HEK293 (cell line): ENCODE results near the gene CHST12.

Experiments
- CTCF ChIP-seq: fragments of 450-650 bp; formaldehyde crosslinking; IDR thresholded peaks from 2 replicates; pipeline ENCODE4 v1.5.1; 2016; ENCODE audit warnings: missing biosample characterization, missing genetic modification characterization
- ZBTB7A ChIP-seq: fragments of 450-650 bp; formaldehyde crosslinking; IDR thresholded peaks from 2 replicates; pipeline ENCODE4 v1.5.1; 2016; ENCODE audit warnings: low read depth, missing biosample characterization, missing genetic modification characterization

DNA sequence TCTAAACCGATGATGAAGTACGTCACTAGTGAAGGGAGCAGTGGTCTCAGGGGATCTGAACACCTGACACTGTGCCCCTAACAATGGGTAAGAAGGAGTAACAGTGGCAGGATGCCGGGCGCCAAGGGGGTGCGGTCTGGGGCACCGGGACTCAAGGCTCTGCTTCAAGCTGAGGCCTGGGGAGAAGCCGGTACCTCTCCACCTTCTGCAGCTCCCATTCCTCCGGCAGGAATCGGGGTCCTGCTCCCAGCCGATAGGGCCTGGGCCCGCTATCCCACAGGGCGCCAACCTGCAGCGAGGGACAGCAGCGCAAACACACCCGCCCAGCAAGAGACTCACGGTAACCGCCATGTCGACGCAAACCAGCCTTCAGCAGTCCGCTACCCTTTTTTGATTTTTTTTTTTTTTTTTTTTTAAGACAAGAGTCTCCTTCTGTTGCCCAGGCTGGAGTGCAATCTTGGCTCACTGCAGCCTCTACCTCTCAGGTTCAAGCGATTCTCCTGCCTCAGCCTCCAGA lies 8.8 kb upstream of the CHST12 start:
- TF ChIP-seq CTCF (tag by site-specific recombination) (no peak), ZBTB7A (tag by site-specific recombination) (no peak)
